A673 (cell line): ENCODE data around the gene ZBTB21. TPM values are rescaled to one million over a fixed set of nuclear protein-coding genes. Genes with fewer than 3 reads are reported as not detected.

Source experiments
- Bru-seq: library from RNA; stranded (reverse); fragments of 400-500 nt; gene quantifications from one replicate; lab custom pipeline; 2021; lab: Mats Ljungman, UMichigan
- BruChase-seq, 2 experiments: library from RNA; stranded (reverse); fragments of 400-500 nt; gene quantifications; one replicate each; lab custom pipeline; 2021; lab: Mats Ljungman, UMichigan
- BruUV-seq: library from RNA; stranded (reverse); fragments of 400-500 nt; replicated peaks from 2 replicates; lab custom pipeline; 2021; lab: Mats Ljungman, UMichigan
- CTCF ChIA-PET: fragments of 300-600 bp; sonication (Branson Sonifier 250); formaldehyde crosslinking; loops from one replicate; lab custom pipeline; 2022; ENCODE audit warnings: antibody characterized with exemption; lab: Charles Lee
- POLR2A ChIA-PET: fragments of 300-600 bp; sonication (Branson Sonifier 250); formaldehyde crosslinking; loops from one replicate; lab custom pipeline; 2022; ENCODE audit warnings: antibody characterized with exemption; ENCODE audit not compliant: low non-redundant PET; lab: Charles Lee
- DNase-seq: peaks from one replicate; pipeline ENCODE4 v3.0.0-alpha.2; 2015; ENCODE audit warnings: low spot score
- H3K27ac ChIP-seq: fragments of 200-600 bp; sonication (generic); 2 replicates; pipeline ENCODE4 v1.5.1; 2016; ENCODE audit warnings: mixed run types, low read depth, mild to moderate bottlenecking, mixed read lengths, antibody characterized with exemption, low read length; ENCODE audit not compliant: poor library complexity, severe bottlenecking
- H3K27me3 ChIP-seq: fragments of 200-600 bp; sonication (generic); replicated peaks from 2 replicates; pipeline ENCODE4 v1.6.1; 2017; ENCODE audit warnings: mixed run types, low read depth, mild to moderate bottlenecking, mixed read lengths, antibody characterized with exemption, low read length; ENCODE audit not compliant: insufficient read depth, poor library complexity
- H3K36me3 ChIP-seq: fragments of 200-600 bp; sonication (generic); 2 replicates; pipeline ENCODE4 v1.6.1; 2016; ENCODE audit warnings: mixed run types, mild to moderate bottlenecking, mixed read lengths, antibody characterized with exemption, low read length; ENCODE audit not compliant: insufficient read depth, poor library complexity, severe bottlenecking
- H3K4me1 ChIP-seq: fragments of 200-600 bp; sonication (generic); 2 replicates; pipeline ENCODE4 v1.6.1; 2017; ENCODE audit warnings: mixed run types, mild to moderate bottlenecking, mixed read lengths, antibody characterized with exemption, low read length; ENCODE audit not compliant: insufficient read depth, poor library complexity, severe bottlenecking
- H3K4me3 ChIP-seq: fragments of 200-600 bp; sonication (generic); 2 replicates; pipeline ENCODE4 v1.5.1; 2016; ENCODE audit warnings: low read depth, mixed run types, mild to moderate bottlenecking, mixed read lengths, low read length; ENCODE audit not compliant: poor library complexity, severe bottlenecking
- H3K9me3 ChIP-seq: fragments of 200-600 bp; sonication (generic); 2 replicates; pipeline ENCODE4 v1.6.1; 2016; ENCODE audit warnings: mixed run types, low read depth, mild to moderate bottlenecking, mixed read lengths, antibody characterized with exemption, low read length; ENCODE audit not compliant: poor library complexity, severe bottlenecking
- CTCF ChIP-seq: fragments of 300-800, 200-600 bp; sonication (generic); conservative IDR thresholded peaks from 2 replicates; pipeline ENCODE4 v1.5.1; 2017; ENCODE audit warnings: low read depth, mild to moderate bottlenecking, antibody characterized with exemption, low read length, moderate library complexity, mixed read lengths
- EZH2 ChIP-seq: fragments of 200-600 bp; sonication (generic); IDR thresholded peaks from 2 replicates; pipeline ENCODE4 v1.6.1; 2017; ENCODE audit warnings: borderline replicate concordance, low read depth, mild to moderate bottlenecking, mixed read lengths, antibody characterized with exemption, low read length; ENCODE audit not compliant: poor library complexity, severe bottlenecking
- intact Hi-C: fragments of 100-400 bp; cut with micrococcal nuclease; formaldehyde crosslinking; loops from one replicate; pipeline ENCODE4 v1.10.0; 2022; ENCODE audit not compliant: unreplicated experiment
- long read RNA-seq: library from polyadenylated mRNA; stranded (forward); transcript quantifications from one replicate; pipeline ENCODE4 v2.0.0, GENCODE V29; 2022
- total RNA-seq: library from RNA; stranded (reverse); gene quantifications from 2 replicates; pipeline ENCODE4 v1.2.3, GENCODE V29; 2021

The ZBTB21 gene
- 19.5 and 20.7 TPM in 2 replicates for total RNA-seq
- Bru-seq, nascent RNA: percentile 78 among the genes with signal in this experiment
- percentile 90 among the genes with signal in this experiment for BruChase-seq, experiment 1, labeled RNA remaining after a 2-hour chase
- BruChase-seq, experiment 2, labeled RNA remaining after a 6-hour chase: percentile 73 among the genes with signal in this experiment
- long read RNA-seq, full-length matches to known transcripts: 10 of 16 reads
- long read RNA-seq, partial matches to known transcripts: 1 of 16 reads
- long read RNA-seq, other reads (novel, unspliced or antisense): 5 of 16 reads

- ChIA-PET POLR2A (no interaction called here), CTCF (interaction anchor here (0.6 kb wide), 1 partner anchor 726 kb away, joined by 4 read pairs; no protein-coding TSS in a partner anchor)
- Histone ChIP-seq H3K4me3 (peak within 1 kb of the TSS; percentile 89), H3K27ac (peak within 1 kb of the TSS; percentile 97), H3K36me3 (no peaks in the 10 kb centered on the region), H3K4me1 (peaks cover 7% of the 10 kb centered on the region), H3K27me3 (no peaks in the 10 kb centered on the region), H3K9me3 (no peaks in the 10 kb centered on the region)
- peak; percentile 98 for DNase-seq
- no TSS peak for BruUV-seq
- intact Hi-C loops: loop anchor here (5.0 kb wide), 3 partner anchors 43 to 128 kb away; no protein-coding TSS in a partner anchor
- TF ChIP-seq CTCF: no peak
- no peak for TF ChIP-seq EZH2
Observed at GRCh38 chr21:42009831-42010506, at the start of gene ZBTB21. Gene ZBTB21 (minus strand): TSS chr21:42010360. CDS start chr21:41994095, 16,265 bp downstream.

- BruUV-seq: no TSS peak
- Histone ChIP-seq H3K27ac (no peak overlapping the region), H3K9me3 (no peaks in the 10 kb centered on the region), H3K36me3 (no peaks in the 10 kb centered on the region), H3K4me3 (no peak overlapping the region), H3K4me1 (peaks cover 11% of the 10 kb centered on the region), H3K27me3 (no peaks in the 10 kb centered on the region)
- DNase-seq: no peak
- TF ChIP-seq EZH2: no peak
- no peak for TF ChIP-seq CTCF
- intact Hi-C loops: no loop called here
- ChIA-PET POLR2A (no interaction called here), CTCF (no interaction called here)
Observed at GRCh38 chr21:42059721-42060120, 49.6 kb upstream of the ZBTB21 start.

GRCh38 chr21:42059141-42059540, 49.0 kb upstream of the ZBTB21 start:
- no peaks in the 10 kb centered on the region for H3K27me3 ChIP-seq
- no peak overlapping the region for H3K4me3 ChIP-seq
- H3K36me3 ChIP-seq: no peaks in the 10 kb centered on the region
- peaks cover 11% of the 10 kb centered on the region for H3K4me1 ChIP-seq
- no peak for DNase-seq
- H3K9me3 ChIP-seq: no peaks in the 10 kb centered on the region
- BruUV-seq: no TSS peak
- intact Hi-C loops: no loop called here
- POLR2A ChIA-PET: no interaction called here
- CTCF ChIA-PET: no interaction called here
- H3K27ac ChIP-seq: no peak overlapping the region
- TF ChIP-seq EZH2: no peak
- TF ChIP-seq CTCF: no peak
